Activated T-cell treated with anti-CD3 and anti-CD28 coated beads, Interleukin-2, amount 50 U/mL, for 1 hour (primary cell): Measurements from ENCODE around the gene EHBP1L1.

Source experiments
- DNase-seq: peaks from one replicate; pipeline ENCODE4 v3.0.0-alpha.2; 2020

EHBP1L1 gene

DNA sequence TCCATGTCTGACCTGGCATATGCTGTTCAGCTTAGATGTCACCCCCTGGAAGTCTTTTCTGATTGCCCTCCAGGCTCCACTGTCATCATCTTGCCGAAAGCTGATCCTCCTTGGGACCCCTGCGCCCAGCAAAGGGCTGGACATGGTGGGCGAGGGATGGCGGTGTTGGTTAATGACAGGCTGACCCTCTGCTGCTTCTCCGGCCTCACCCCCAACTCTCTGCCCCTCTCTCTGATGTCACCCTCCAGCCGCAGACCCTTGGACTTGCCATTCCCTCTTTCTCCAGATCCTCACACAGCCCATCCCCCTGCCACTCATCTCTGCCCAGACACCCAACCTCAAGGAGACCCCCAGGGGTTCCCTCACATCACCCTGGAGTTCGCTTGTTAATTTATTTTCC is 2.3 kb downstream of the EHBP1L1 start:
- DNase-seq, result no peak

DNA sequence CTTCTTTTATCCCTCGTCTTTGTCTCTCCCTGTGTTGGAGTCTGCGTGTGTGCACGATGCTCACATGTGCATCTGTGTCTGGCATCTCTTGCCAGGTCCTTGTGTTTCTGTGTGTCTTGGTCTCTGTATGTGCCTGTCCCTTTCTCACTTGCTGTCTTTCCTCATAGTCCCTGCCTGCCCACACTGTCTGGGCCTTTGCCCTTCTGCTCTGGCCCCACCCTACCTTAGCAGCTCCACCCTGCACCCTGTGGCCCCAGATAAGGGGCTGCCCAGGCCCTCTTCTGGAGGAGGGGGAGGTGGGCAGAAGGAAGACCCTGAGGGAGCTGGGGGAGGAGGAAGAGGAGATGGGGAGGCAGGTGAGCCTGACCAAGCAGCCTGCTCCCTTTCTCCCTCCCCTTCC is 2.8 kb downstream of the EHBP1L1 start:
- no peak for DNase-seq

DNA sequence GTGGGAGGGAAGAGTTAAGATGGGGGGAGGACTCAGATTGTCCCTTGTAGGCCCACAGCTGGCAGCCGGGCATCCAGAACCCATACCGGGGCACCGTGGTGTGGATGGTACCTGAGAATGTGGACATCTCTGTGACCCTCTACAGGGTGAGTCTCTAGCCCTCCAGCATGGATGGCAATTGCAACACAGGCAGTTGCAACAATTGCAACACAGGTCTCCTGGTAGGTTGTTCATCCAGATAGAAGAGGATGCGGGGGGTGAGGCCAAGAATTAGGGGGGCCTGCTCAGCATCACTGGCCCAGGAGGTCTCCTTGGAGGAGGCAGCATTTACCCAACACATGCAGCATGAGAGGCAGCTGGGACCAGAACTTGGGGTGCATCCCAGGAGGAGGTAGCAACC is 3.4 kb downstream of the EHBP1L1 start:
- no peak for DNase-seq

DNA sequence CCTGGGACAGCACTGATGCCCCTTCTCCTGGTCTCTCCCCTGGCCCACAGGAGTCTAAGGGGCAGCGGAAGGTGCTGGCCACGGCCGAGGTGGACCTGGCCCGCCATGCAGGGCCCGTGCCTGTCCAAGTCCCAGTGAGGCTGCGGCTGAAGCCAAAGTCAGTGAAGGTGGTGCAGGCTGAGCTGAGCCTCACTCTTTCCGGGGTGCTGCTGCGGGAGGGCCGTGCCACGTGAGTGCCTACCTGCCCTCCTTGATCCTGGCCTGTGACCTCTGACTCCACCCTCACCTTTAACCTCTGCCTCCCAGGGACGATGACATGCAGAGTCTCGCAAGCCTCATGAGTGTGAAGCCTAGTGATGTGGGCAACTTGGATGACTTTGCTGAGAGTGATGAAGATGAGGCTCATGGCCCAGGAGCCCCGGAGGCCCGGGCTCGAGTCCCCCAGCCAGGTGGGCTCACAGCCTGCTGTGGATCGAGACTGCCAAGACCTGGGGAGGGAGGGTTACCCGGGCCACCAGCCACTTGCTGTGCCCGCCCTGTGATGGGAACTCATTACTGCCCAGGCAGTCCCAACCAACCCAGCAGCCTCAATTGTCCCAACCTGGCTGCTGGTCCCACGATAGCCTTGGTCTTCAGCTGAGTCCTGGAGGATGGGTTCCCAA is 4.3 kb downstream of the EHBP1L1 start:
- no peak for DNase-seq

DNA sequence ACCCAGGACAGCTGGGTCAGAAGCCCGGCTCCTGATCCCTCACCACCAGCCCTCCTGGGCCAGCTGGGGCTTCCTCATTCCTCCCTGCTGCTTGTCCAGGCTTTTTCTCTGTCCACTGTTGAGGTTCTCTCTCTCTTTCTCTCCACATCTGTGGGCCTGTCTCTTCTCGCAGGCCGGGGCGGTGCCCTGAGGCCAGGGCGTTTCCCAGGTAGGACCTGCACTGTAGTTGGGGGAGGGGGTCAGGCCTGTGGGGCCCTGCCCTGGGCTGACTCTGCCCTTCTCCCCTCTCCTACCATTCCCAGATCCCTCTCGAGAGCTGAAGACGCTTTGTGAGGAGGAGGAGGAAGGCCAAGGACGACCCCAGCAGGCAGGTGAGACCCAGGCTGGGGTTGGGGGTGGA is 4.9 kb downstream of the EHBP1L1 start:
- no peak for DNase-seq

DNA sequence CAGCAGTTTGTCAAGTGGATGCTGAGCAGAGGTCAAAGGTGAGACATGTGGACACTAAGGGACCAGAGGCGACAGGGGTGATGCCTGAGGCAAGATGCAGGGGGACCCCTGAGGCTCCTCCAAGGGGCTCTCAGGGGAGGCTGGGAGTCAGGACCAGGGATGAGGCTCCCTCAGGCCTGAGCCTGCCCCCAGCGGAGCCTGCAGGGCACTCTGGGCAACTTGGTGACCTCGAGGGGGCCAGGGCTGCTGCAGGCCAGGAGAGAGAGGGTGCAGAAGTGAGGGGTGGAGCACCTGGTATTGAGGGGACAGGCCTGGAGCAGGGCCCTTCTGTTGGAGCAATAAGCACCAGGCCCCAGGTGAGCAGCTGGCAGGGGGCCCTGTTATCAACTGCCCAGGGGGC is 6.1 kb downstream of the EHBP1L1 start:
- no peak for DNase-seq

DNA sequence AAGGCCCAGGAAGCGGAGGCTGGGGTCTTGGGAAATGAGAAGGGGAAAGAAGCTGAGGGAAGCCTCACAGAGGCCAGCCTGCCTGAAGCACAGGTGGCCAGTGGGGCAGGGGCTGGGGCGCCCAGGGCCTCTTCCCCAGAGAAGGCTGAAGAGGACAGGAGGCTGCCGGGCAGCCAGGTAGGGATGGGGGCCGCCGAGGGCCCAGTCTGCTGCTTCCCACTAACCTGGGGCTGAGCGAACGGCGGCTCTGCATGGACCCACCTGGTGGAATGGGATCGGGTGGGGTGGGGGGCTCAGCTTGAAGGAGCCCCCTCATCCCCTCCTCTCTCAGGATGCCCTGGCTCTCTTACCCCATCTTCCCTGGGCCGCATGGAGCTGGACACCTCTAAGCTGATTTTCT is 7.7 kb downstream of the EHBP1L1 start:
- DNase-seq, result no peak

DNA sequence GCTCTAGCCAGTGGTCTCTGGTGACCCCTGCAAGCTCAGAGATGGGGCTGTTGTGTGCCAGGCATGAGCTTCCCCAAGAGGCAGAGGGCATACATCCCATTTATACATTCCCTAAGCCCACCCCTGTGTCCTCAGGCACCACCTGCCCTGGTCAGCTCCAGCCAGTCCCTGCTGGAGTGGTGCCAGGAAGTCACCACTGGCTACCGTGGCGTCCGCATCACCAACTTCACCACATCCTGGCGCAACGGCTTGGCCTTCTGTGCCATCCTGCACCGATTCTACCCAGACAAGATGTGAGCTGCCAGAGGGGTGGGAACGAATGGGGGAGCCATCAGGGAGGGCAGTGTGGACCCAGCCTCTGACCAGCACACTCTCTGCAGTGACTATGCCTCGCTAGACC is 8.3 kb downstream of the EHBP1L1 start:
- no peak for DNase-seq

DNA sequence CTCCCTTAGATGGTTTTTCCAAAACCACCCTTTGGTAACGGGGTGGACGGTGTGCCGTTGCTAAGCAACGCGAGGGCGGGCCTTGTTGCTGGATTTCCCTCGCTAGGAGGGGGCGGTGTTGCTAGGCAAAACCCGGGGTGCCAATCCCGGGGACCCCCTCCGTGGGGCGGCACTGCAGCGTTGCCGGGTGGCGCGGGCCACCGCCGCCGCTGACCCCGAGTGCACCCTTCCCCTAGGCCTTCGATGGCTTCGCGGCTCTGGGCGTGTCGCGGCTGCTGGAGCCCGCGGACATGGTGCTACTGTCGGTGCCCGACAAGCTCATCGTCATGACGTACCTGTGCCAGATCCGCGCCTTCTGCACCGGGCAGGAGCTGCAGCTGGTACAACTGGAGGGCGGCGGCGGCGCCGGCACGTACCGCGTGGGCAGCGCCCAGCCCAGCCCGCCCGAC is 8.9 kb downstream of the EHBP1L1 start:
- DNase-seq, result no peak

DNA sequence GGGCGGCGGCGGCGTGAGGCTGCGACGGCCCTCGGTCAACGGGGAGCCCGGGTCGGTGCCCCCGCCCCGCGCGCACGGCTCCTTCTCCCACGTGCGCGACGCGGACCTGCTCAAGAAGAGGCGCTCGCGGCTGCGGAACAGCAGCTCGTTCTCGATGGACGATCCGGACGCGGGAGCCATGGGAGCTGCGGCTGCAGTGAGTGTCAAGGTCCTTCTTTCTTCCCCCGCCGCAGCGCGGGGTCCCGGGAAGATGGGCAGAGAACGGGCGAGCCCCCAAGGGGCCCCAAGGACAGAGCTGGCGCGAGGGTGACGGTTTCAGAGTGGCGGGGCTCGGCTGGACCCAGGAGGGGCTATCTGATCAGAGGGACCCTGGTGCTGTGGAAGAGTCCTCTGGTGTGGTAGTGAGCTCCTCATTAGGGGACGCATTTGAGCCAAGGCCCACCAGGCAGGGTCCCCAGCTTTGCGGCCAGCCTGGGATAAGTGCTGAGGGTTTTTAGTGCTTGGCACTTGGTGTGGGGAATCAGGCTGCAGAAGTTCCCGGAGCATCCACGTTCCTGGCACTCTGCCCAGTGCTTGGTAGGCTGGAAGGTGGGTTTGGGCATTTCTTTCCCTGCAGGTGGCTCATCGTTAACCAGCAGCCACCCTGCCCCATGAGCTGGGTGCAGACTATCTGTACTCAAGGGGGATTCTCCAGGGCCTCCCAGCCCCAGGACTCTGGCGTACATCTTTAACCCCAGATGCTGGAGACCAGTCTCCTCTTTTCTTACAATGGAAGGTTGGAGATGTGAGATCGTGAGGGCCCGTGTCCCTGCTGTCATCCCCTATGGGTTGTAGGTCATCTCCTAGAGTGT is 9.8 kb downstream of the EHBP1L1 start:
- no peak for DNase-seq

DNA sequence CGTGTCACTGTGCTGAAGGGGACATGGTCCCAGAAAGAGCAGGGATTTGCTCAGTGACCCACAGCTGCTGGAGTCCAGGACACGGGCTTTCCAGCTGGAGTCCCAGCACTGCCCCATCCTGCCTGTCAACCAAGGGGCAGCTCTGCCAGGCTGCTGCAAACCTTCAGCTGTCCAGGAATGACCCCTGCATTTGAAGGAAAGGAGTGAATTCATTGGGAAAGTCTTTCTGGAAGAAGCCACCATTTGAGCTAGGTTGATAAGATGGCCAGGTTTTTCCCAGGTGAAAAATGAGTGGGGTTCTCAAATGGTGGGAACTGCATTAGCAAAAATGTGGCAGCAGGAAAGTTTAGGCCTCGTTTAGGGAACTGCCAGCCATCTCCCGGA is 10.4 kb downstream of the EHBP1L1 start:
- DNase-seq, result no peak

DNA sequence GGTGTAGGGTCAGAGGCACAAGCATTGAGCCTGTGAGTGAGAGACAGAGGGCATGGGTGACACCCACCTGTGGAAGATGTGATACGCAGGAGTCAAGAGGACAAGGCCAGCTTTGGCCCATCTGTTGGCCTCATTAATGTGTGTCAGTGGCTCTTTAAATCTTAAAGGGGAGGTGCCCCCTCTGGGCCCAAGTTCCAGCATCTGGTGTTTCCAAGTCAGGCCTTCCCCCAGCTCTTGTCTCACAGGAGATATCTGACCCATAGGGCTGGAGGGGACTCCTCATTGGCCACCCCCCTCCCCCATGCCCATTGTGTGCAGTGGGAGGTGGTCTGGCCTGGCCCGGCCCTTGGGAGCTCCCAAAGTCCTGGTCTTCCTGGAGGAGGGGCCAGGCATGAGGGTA is 10.8 kb downstream of the EHBP1L1 start:
- DNase-seq, result no peak

DNA sequence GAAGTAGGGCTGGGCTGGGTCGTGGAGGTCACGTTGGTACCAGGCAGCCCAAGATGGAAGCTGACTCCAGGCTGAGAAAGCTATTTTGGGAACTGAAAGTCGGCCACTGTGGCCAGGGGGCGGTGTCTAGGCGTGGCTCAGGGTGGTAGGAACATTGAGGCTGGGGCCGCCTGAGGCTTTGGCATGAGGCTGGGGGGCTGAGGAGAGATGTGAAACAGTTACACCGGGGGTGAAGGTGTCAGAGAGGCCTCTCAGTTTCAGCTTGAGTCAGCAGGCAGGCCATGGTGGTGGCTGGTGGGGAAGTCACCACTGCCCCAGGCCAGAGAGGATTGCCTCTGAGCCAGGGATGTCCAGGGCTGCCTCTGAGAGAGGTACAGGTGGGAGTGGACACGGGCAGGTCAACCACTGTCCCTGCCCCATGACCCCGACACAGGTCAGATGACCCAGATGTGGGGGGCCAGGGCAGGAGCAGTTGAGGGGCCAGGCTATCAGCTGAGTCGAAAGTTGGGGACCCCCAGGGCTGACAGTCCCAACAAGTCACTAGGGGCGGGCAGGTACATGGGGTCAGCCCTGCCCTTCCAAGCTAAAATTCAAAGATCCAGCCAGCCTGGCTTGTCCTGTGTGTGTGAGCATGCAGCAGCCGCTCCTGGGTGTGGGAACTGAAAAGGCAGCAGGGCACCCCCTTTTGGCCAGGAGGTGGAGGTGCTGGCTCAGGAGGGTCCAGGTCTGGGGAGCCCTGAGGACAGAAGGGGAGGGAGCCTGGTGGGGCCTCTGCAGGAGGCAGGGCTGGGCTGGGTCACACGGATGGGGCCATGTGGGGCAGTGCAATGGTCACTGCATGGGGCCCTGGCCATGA is 12.6 kb downstream of the EHBP1L1 start:
- peak; percentile 75 for DNase-seq

DNA sequence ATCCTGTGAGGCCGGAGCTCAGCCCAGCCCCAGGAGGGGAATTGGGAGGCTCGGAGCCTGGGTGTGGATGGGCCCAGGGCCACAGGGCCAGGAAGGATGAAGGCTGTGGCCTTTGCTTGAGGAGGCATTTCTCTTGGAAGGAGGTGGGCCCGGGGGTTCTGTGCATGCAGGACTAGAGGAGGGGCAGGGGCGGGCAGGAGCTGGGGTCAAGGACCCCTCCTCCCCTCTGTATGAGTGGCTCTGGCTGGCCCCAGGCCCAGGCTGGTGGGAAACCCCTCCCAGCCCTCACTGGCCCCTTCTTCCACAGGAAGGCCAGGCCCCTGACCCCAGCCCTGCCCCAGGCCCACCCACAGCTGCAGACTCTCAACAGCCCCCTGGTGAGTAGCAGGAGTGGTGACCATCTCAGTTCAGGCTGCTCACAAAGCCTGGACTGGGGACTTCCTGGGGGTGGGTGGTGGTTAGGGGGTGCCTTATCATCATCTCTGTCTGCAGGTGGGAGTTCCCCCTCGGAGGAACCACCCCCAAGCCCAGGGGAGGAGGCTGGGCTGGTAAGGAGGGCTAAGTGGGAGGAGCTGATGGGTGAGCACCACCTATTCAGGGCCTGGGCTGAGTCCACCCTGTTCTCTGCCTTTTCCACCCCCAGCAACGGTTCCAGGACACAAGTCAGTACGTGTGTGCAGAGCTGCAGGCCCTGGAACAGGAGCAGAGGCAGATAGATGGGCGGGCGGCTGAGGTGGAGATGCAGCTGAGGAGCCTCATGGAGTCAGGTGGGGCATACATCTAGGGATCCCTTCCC is 13.8 kb downstream of the EHBP1L1 start:
- no peak for DNase-seq

DNA sequence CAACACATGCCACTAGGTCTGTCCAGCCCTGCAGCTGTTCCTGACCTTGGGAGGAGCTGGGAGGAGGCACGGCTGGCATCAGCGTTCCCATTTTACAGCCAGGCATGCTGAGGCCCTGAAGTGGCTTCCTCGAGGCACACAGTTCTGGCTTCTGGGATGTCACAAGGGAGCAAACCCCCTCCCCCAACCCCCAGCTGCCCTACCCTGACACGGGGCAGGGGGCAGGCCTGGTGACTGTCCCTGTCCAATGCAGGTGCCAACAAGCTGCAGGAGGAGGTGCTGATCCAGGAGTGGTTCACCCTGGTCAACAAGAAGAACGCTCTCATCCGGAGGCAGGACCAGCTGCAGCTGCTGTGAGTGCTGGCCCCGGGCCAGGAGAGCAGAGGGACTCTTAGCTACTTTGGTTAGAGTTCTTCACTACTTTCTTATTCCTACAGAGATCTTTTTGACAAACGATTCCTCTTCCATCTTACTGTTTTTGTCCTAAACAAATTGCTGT is 14.4 kb downstream of the EHBP1L1 start:
- no peak for DNase-seq

DNA sequence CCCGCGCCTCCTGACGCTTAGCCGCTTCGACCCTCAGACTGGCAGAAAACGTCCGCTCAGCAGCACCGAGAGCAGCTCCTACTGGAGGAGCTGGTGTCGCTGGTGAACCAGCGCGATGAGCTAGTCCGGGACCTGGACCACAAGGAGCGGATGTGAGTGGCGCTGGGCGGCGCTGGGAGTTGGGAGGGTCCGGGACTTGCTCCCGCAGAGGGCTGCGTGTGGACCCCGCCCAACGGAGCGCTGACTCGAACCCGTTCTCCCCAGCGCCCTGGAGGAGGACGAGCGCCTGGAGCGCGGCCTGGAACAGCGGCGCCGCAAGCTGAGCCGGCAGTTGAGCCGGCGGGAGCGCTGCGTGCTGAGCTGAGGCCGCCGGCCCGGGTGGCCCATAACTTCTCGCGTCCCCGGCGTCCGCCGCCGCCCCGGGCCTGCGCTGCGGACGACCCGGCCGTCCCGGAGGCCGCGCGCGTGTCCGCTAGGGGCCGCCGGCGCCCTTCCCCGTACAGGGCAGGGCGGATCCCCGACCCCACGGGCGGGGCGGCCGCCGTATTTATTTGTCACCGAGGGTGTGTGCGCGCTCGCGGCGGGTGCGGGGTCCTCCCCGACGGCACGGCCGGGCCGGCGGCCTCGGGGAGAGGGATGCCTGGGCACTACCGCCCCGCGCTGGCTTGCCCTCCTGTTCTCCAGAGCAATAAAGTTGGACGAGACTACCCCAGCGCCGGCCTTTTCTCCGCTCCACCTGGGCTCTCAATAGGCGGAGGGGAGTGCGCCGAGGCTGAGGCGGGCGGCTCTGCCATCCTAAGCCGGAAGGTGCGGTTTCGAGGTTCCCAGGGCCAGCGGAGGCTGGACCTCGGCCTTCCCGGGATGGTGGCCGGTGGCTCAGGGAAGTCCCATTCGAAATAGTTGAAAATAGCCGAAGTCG is 16.3 kb downstream of the EHBP1L1 start:
- DNase-seq, result no peak

DNA sequence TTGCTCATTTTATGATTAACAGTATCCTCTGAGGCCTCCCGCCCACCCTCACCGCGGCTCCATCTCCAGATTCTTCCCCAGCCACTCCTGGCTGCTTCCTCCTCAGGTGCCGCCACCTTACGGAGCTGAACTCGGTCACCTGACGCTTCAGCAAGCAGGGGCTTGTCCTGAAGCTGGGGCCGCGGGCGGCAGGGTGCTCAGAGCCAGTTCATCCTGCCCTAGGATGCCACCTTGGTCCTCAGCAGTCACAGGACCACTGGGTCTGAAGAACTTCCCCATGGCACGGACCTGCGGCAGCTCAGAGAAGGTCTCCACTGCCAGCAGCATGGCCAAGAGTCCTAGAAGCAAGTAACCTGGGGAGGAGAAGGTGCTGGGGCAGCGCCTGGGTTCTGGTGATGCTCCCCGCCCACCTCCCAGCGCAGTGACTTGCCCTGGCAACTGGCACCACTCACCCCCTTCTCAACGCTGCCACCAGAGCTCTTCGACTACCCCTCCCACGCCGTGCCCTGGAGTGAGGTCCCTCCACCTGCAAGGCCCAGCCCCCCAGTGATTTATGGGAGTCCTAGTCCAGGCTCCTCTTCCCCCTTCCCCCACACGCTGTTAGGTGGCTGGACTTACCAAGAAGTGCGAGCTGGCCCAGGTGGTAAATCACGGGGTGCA is 17.1 kb downstream of the EHBP1L1 start:
- DNase-seq, result no peak

DNA sequence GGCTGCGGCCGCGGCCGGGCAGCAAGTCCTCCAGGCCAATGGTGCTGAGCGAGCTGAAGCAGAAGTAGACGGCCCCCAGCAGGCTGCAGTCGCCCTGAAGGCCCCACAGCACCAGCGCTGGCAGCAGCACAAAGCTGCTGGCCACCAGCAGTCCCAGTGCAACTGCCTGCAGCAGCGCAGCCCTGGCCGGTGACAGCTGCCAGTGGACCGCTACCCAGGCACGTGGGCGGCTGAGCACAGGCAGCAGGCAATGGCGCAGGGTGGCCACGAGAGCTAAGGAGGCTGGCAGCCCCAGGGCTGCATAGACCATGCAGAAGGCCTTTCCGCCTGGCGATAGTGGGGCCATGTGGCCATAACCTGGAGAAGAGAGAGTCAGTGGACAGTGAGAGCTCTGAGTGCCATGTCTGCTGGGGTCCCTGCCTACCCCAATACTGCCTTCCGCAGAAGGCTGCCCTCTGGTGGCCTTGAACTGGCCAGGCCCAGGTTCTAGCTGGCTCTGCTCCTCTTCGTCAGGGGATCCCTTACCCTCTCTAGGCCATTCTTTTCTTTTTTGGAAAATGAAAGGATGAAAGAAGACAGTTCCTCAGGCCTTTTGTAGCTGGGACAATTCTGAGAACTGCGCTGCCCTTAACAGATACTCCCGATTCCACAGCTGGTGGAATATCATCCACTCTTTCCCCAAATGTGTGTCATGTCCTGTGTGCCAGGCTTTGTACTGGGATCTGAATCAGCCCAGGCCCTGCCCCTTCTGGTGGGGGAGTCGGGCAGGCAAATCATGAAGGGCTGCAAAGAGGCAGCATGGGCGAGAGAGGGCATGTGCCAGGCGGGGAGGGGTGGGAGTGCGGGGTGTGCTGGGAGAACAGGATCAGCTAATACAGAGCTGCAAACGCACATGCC is 17.9 kb downstream of the EHBP1L1 start:
- DNase-seq, result peak; percentile 61

DNA sequence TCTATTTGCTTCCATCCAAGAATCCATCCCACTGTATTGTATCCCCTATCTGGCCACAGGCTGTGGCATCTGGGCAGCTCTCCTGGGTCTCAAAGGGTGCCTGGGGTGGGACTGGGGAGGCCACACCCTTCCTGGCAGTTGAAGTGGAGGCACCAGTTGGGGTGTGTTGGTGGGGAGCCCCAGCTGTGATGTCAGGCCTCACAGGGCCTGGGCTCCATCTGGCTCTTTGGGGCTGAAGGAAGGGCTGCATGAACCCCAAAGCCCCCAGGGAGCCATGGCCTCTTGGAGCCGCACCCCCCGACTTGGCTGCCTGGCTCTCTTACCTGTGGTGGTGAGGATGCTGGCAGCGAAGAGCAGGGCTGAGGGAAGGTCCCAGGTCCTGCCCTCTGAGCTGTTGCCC is 19.3 kb downstream of the EHBP1L1 start:
- no peak for DNase-seq
